ENCODE data around the gene INPP5A. TPM values are rescaled to one million over a fixed set of nuclear protein-coding genes. Genes with fewer than 3 reads are reported as not detected.

Gene INPP5A
- total and polyA plus RNA-seq, 9 of the 15 experiments (the other 6 are each of a cell fraction or from before 2014, with no cell fraction given): 0.66 to 11.6 (median 7.7) TPM

DNA sequence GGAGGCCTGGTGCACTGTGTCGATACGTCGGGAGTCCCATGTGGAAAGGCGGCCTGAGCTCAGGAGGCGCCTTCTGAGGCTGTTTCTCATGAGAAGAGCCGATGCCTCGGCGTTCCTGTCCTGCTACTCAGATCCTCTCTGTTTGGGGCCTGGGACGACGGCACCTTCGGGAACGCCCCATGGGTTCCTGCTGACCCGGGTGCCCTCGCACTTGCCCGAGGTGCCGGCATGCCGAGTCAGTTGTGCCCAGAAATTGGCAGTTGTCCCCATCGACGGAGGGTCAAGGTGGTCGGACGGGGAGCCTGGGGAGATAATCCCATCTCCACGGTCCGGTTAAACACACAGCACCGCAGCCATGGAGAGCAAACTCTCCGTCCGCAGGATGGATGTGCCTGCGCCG lies 215.4 kb downstream of the INPP5A start:
- DNase-seq (ENCODE audit: extremely low read depth in 1 of 4, low spot score in 3 of 4): no peak
- Histone ChIP-seq H3K79me2 (ENCODE audit: control insufficient read depth, insufficient read depth, low read length) (no peaks in the 10 kb centered on the region), H4K20me1 (replicated peaks; ENCODE audit: control insufficient read depth, insufficient read depth, low read length) (no peaks in the 10 kb centered on the region), H3K9ac (ENCODE audit: insufficient read depth in 1 of 2, low read depth in 2 of 2, low read length in 2 of 2) (no peak overlapping the region), H3K4me3 (no peak overlapping the region), H2AFZ (ENCODE audit: low read depth, low read length) (no peak overlapping the region), H3K9me3 (replicated peaks; ENCODE audit: control insufficient read depth, insufficient read depth, low read depth, low read length) (no peaks in the 10 kb centered on the region; the same call in 1 of the 2 replicates), H3K4me2 (ENCODE audit: insufficient read depth, low read length) (no peak overlapping the region), H3K27ac (ENCODE audit: extremely low read depth, low read depth, low read length) (no peak overlapping the region), H3K4me1 (replicated peaks in 1 of 2; ENCODE audit: control insufficient read depth in 2 of 2, insufficient read depth in 2 of 2, low read length in 2 of 2) (peaks cover 0 to 5% of the 10 kb centered on the region in 2 experiments; a peak in 1 of 5 replicates), H3K27me3 (ENCODE audit: control insufficient read depth in 2 of 2, insufficient read depth in 2 of 2, low read length in 2 of 2) (no peaks in the 10 kb centered on the region), H3K9me1 (ENCODE audit: control insufficient read depth, insufficient read depth, low read length) (no peaks in the 10 kb centered on the region), H3K36me3 (ENCODE audit: control insufficient read depth, insufficient read depth, low read length) (no peaks in the 10 kb centered on the region)
- no peak for FAIRE-seq
- intact Hi-C loops (cut with micrococcal nuclease) (no loop called here), in situ Hi-C loops (cut with MboI) (no loop called here)
- TF ChIP-seq ZNF124 (CRISPR knock-in tag; IDR thresholded peaks at IDR 0.05): no peak
- TF ChIP-seq CREB1 (IDR thresholded peaks at IDR 0.05): no peak
- no peak for TF ChIP-seq CREB1 (CRISPR knock-in tag; IDR thresholded peaks at IDR 0.05)
- no peak for TF ChIP-seq RHOXF2B (CRISPR knock-in tag; conservative IDR thresholded peaks at IDR 0.05)
- no peak for TF ChIP-seq SLC30A9 (CRISPR knock-in tag; IDR thresholded peaks at IDR 0.05)
- TF ChIP-seq HDGF (IDR thresholded peaks at IDR 0.05): no peak
- TF ChIP-seq, protein P1, sequence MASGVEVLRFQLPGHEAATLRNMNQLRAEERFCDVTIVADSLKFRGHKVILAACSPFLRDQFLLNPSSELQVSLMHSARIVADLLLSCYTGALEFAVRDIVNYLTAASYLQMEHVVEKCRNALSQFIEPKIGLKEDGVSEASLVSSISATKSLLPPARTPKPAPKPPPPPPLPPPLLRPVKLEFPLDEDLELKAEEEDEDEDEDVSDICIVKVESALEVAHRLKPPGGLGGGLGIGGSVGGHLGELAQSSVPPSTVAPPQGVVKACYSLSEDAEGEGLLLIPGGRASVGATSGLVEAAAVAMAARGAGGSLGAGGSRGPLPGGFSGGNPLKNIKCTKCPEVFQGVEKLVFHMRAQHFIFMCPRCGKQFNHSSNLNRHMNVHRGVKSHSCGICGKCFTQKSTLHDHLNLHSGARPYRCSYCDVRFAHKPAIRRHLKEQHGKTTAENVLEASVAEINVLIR (CRISPR knock-in tag; IDR thresholded peaks at IDR 0.05): no peak
- TF ChIP-seq HDAC3 (IDR thresholded peaks at IDR 0.05; ENCODE audit: borderline replicate concordance, partially characterized antibody): no peak
- no peak for TF ChIP-seq TCFL5 (CRISPR knock-in tag; conservative IDR thresholded peaks at IDR 0.05)
- 91% methylated on average over 6 of the region's 28 CpGs for WGBS (ENCODE audit: insufficient coverage, low coverage, missing lambda C conversion rate)
- no TSS peak for BruUV-seq (replicated peaks)
- ChIA-PET POLR2A (interaction anchor here (0.6 kb wide), 1 partner anchor 54 kb away, joined by 4 read pairs; no protein-coding TSS in a partner anchor), CTCF (ENCODE audit: low intra/inter-chr PET ratio) (no interaction called here)
- no peak for ATAC-seq

All from K562 (cell line).